Measurements from ENCODE around the gene DOLPP1. TPM values are rescaled to one million over a fixed set of nuclear protein-coding genes. Genes with fewer than 3 reads are reported as not detected.
A peak's percentile ranks its signal among the peaks of the same experiment; 100 is the strongest.

Gene DOLPP1
- total RNA-seq, 1 experiment from 2014 or later: 32.7 TPM

DNA sequence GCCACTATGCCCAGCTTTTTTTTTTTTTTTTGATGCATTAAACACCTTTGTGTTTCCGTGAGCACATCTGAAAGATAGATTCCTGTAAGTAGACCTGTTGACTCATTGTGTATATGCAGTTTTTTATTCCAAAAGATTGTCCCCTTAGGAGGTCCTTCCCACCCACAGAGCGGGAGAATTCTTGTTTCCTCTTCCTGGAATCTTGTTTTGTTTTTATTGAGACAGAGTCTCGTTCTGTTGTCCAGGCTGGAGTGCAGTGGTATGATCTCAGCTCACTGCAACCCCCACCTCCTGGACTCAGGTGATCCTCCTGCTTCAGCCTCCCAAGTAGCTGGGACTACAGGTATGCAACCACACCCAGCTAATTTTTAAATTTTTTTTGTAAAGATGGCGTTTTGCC is 37.9 kb downstream of the DOLPP1 start (continued):
- TF ChIP-seq, protein P1, sequence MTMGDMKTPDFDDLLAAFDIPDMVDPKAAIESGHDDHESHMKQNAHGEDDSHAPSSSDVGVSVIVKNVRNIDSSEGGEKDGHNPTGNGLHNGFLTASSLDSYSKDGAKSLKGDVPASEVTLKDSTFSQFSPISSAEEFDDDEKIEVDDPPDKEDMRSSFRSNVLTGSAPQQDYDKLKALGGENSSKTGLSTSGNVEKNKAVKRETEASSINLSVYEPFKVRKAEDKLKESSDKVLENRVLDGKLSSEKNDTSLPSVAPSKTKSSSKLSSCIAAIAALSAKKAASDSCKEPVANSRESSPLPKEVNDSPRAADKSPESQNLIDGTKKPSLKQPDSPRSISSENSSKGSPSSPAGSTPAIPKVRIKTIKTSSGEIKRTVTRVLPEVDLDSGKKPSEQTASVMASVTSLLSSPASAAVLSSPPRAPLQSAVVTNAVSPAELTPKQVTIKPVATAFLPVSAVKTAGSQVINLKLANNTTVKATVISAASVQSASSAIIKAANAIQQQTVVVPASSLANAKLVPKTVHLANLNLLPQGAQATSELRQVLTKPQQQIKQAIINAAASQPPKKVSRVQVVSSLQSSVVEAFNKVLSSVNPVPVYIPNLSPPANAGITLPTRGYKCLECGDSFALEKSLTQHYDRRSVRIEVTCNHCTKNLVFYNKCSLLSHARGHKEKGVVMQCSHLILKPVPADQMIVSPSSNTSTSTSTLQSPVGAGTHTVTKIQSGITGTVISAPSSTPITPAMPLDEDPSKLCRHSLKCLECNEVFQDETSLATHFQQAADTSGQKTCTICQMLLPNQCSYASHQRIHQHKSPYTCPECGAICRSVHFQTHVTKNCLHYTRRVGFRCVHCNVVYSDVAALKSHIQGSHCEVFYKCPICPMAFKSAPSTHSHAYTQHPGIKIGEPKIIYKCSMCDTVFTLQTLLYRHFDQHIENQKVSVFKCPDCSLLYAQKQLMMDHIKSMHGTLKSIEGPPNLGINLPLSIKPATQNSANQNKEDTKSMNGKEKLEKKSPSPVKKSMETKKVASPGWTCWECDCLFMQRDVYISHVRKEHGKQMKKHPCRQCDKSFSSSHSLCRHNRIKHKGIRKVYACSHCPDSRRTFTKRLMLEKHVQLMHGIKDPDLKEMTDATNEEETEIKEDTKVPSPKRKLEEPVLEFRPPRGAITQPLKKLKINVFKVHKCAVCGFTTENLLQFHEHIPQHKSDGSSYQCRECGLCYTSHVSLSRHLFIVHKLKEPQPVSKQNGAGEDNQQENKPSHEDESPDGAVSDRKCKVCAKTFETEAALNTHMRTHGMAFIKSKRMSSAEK (CRISPR knock-in tag; IDR thresholded peaks at IDR 0.05; ENCODE audit: borderline replicate concordance): no peak
- no peak for TF ChIP-seq TP53 (CRISPR knock-in tag; IDR thresholded peaks at IDR 0.05)
- no peak for TF ChIP-seq FOXP1 (CRISPR knock-in tag; IDR thresholded peaks at IDR 0.05; ENCODE audit: borderline replicate concordance)
- TF ChIP-seq MXD4 (CRISPR knock-in tag; IDR thresholded peaks at IDR 0.05; ENCODE audit: borderline replicate concordance): no peak
- no peak for TF ChIP-seq ESRRA (CRISPR knock-in tag; IDR thresholded peaks at IDR 0.05; ENCODE audit: borderline replicate concordance)
- TF ChIP-seq ZNF317 (CRISPR knock-in tag; IDR thresholded peaks at IDR 0.05; ENCODE audit: borderline replicate concordance, low read depth): no peak
- TF ChIP-seq, protein P2, sequence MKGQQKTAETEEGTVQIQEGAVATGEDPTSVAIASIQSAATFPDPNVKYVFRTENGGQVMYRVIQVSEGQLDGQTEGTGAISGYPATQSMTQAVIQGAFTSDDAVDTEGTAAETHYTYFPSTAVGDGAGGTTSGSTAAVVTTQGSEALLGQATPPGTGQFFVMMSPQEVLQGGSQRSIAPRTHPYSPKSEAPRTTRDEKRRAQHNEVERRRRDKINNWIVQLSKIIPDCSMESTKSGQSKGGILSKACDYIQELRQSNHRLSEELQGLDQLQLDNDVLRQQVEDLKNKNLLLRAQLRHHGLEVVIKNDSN (CRISPR knock-in tag; IDR thresholded peaks at IDR 0.05): no peak
- TF ChIP-seq, protein P3, sequence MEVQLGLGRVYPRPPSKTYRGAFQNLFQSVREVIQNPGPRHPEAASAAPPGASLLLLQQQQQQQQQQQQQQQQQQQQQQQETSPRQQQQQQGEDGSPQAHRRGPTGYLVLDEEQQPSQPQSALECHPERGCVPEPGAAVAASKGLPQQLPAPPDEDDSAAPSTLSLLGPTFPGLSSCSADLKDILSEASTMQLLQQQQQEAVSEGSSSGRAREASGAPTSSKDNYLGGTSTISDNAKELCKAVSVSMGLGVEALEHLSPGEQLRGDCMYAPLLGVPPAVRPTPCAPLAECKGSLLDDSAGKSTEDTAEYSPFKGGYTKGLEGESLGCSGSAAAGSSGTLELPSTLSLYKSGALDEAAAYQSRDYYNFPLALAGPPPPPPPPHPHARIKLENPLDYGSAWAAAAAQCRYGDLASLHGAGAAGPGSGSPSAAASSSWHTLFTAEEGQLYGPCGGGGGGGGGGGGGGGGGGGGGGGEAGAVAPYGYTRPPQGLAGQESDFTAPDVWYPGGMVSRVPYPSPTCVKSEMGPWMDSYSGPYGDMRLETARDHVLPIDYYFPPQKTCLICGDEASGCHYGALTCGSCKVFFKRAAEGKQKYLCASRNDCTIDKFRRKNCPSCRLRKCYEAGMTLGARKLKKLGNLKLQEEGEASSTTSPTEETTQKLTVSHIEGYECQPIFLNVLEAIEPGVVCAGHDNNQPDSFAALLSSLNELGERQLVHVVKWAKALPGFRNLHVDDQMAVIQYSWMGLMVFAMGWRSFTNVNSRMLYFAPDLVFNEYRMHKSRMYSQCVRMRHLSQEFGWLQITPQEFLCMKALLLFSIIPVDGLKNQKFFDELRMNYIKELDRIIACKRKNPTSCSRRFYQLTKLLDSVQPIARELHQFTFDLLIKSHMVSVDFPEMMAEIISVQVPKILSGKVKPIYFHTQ (CRISPR knock-in tag; IDR thresholded peaks at IDR 0.05): no peak

DNA sequence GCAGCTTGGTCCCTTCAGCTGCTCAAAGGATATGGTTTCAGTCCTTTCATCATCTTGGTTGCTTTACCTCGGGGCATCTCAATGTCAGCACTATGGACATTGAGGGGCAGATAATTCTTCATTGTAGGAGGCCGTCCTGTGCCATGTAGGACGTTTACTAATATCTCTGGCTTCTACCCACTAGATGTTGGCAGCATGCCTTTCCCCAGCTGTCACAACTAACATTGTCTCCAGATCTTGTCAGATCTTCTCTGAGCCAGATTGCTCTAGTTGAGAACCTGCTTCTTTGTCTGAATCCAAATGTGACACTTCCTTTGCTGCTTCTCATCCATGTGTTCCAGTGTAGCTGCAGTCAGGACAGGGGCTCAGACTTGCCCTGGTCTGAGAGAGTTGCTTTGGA is 40.6 kb downstream of the DOLPP1 start:
- Mint-ChIP-seq H3K4me1 (peaks cover 9% of the 10 kb centered on the region), H3K27me3 (ENCODE audit: low read depth) (no peaks in the 10 kb centered on the region), H3K9me3 (no peaks in the 10 kb centered on the region), H3K27ac (peak overlapping the region; percentile 37), H3K36me3 (peaks cover 39% of the 10 kb centered on the region), H3K4me3 (no peak overlapping the region)
- ChIA-PET CTCF (interaction anchor here (0.9 to 2.4 kb wide), 3 partner anchors 10 to 93 kb away, joined by 3 to 12 read pairs (median 4); partner anchors contain the start of gene SH3GLB2), POLR2A (interaction anchor here (0.5 kb wide), 1 partner anchor 55 kb away, joined by 4 read pairs; no protein-coding TSS in a partner anchor)
- TF ChIP-seq, protein P4, sequence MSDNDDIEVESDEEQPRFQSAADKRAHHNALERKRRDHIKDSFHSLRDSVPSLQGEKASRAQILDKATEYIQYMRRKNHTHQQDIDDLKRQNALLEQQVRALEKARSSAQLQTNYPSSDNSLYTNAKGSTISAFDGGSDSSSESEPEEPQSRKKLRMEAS (CRISPR knock-in tag; IDR thresholded peaks at IDR 0.05): no peak
- TF ChIP-seq TP53 (CRISPR knock-in tag; IDR thresholded peaks at IDR 0.05) (no peak), MXD4 (CRISPR knock-in tag; IDR thresholded peaks at IDR 0.05; ENCODE audit: borderline replicate concordance) (no peak), PRRX2 (CRISPR knock-in tag; IDR thresholded peaks at IDR 0.05) (no peak), NR3C1 (CRISPR knock-in tag; conservative IDR thresholded peaks at IDR 0.05; ENCODE audit: low read depth) (no peak), HMGA2 (CRISPR knock-in tag; IDR thresholded peaks at IDR 0.05) (no peak), EMX1 (CRISPR knock-in tag; IDR thresholded peaks at IDR 0.05) (no peak)
- TF ChIP-seq, protein P5, sequence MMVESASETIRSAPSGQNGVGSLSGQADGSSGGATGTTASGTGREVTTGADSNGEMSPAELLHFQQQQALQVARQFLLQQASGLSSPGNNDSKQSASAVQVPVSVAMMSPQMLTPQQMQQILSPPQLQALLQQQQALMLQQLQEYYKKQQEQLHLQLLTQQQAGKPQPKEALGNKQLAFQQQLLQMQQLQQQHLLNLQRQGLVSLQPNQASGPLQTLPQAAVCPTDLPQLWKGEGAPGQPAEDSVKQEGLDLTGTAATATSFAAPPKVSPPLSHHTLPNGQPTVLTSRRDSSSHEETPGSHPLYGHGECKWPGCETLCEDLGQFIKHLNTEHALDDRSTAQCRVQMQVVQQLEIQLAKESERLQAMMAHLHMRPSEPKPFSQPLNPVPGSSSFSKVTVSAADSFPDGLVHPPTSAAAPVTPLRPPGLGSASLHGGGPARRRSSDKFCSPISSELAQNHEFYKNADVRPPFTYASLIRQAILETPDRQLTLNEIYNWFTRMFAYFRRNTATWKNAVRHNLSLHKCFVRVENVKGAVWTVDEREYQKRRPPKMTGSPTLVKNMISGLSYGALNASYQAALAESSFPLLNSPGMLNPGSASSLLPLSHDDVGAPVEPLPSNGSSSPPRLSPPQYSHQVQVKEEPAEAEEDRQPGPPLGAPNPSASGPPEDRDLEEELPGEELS (CRISPR knock-in tag; IDR thresholded peaks at IDR 0.05): no peak
- TF ChIP-seq, protein P6, sequence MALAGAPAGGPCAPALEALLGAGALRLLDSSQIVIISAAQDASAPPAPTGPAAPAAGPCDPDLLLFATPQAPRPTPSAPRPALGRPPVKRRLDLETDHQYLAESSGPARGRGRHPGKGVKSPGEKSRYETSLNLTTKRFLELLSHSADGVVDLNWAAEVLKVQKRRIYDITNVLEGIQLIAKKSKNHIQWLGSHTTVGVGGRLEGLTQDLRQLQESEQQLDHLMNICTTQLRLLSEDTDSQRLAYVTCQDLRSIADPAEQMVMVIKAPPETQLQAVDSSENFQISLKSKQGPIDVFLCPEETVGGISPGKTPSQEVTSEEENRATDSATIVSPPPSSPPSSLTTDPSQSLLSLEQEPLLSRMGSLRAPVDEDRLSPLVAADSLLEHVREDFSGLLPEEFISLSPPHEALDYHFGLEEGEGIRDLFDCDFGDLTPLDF (CRISPR knock-in tag; IDR thresholded peaks at IDR 0.05): no peak
- no peak for ATAC-seq
- DNase-seq (ENCODE audit: low spot score): no peak

Measured in WTC11 (cell line).